ENCODE results near the gene TLCD3A. TPM values are rescaled to one million over a fixed set of nuclear protein-coding genes. Genes with fewer than 3 reads are reported as not detected.

The TLCD3A gene
- total RNA-seq, 4 donors from 2014 or later: 47.8 to 120 (median 79.4) TPM

Other genes with a start within 250 kb of the TLCD3A start
- 10 to 100 TPM; 26.1 to 81.2 (median 36.8) TPM for gene VPS53, start 17.8 kb upstream of the TLCD3A start, total RNA-seq
- gene GEMIN4, start 19.7 kb downstream of the TLCD3A start, total RNA-seq: 10 to 100 TPM; 37.2 to 56.4 (median 48.7) TPM
- gene GLOD4, start 49.7 kb downstream of the TLCD3A start, total RNA-seq: 100 to 1,000 TPM in 1 of 4 donors, 10 to 100 TPM in 3; 58.9 to 102 (median 72.1) TPM
- gene MRM3, start 49.8 kb downstream of the TLCD3A start, total RNA-seq: 10 to 100 TPM; 27.3 to 42.6 (median 31.0) TPM
- gene NXN, start 247.2 kb downstream of the TLCD3A start, total RNA-seq: 10 to 100 TPM; 18.9 to 47.2 (median 33.4) TPM